IMR-90 (cell line): ENCODE measurements around the gene GPR137. TPM values are rescaled to one million over a fixed set of nuclear protein-coding genes. Genes with fewer than 3 reads are reported as not detected.

Source experiments
- ATAC-seq: fragments of 200-7000 bp; cut with Tn5 transposase; 2 replicates; pipeline ENCODE4 v1.9.1; 2020; ENCODE audit warnings: low read depth, mild to moderate bottlenecking, moderate library complexity
- BruUV-seq: library from RNA; stranded (reverse); fragments of 400-500 nt; replicated peaks from 2 replicates; lab custom pipeline; 2021; lab: Mats Ljungman, UMichigan
- CTCF ChIA-PET: fragments of 300-600 bp; formaldehyde crosslinking; extraction: SDS; loops from one replicate; lab custom pipeline; 2021; ENCODE audit warnings: antibody characterized with exemption; lab: Yijun Ruan, JAX
- POLR2A ChIA-PET: fragments of 300-600 bp; sonication (Branson Sonifier 250); formaldehyde crosslinking; loops from one replicate; lab custom pipeline; 2022; ENCODE audit warnings: antibody characterized with exemption; ENCODE audit not compliant: unreplicated experiment; lab: Charles Lee
- DNase-seq: peaks from one replicate; pipeline ENCODE4 v3.0.0; 2013
- H2AFZ ChIP-seq: replicated peaks from 2 replicates; pipeline ENCODE3; 2013; ENCODE audit warnings: low read length, mild to moderate bottlenecking; ENCODE audit not compliant: poor library complexity
- H2AK5ac ChIP-seq: 2 replicates; pipeline ENCODE4 v1.6.1; 2013; ENCODE audit warnings: low read depth, low read length, inconsistent platforms
- H2AK9ac ChIP-seq: replicated peaks from 2 replicates; pipeline ENCODE3; 2013; ENCODE audit warnings: mild to moderate bottlenecking, low read depth, low read length, moderate library complexity; ENCODE audit not compliant: poor library complexity
- H2BK120ac ChIP-seq: 2 replicates; pipeline ENCODE4 v1.6.1; 2013; ENCODE audit warnings: low read depth, low read length, inconsistent platforms
- H2BK15ac ChIP-seq: 3 replicates; pipeline ENCODE4 v1.6.1; 2013; ENCODE audit warnings: low read depth, low read length, inconsistent platforms
- H2BK20ac ChIP-seq: 2 replicates; pipeline ENCODE4 v1.6.1; 2013; ENCODE audit warnings: low read depth, mild to moderate bottlenecking, inconsistent platforms, low read length, moderate library complexity
- H2BK5ac ChIP-seq: 2 replicates; pipeline ENCODE4 v1.6.1; 2013; ENCODE audit warnings: mild to moderate bottlenecking, low read depth, low read length, inconsistent platforms; ENCODE audit not compliant: poor library complexity, severe bottlenecking
- H3K14ac ChIP-seq: replicated peaks from 2 replicates; pipeline ENCODE4 v1.6.1; 2013; ENCODE audit warnings: low read depth, low read length, inconsistent platforms
- H3K18ac ChIP-seq: 2 replicates; pipeline ENCODE4 v1.6.1; 2013; ENCODE audit warnings: low read depth, low read length, control low read depth
- H3K23ac ChIP-seq: 2 replicates; pipeline ENCODE4 v1.6.1; 2013; ENCODE audit warnings: low read depth, low read length, inconsistent platforms
- H3K27ac ChIP-seq: 2 replicates; pipeline ENCODE4 v1.5.1; 2013; ENCODE audit warnings: mild to moderate bottlenecking, control low read depth, low read length; ENCODE audit not compliant: insufficient read depth
- H3K27me3 ChIP-seq: 2 replicates; pipeline ENCODE4 v1.6.1; 2013; ENCODE audit warnings: low read length; ENCODE audit not compliant: control insufficient read depth, insufficient read depth
- H3K36me3 ChIP-seq: 2 replicates; pipeline ENCODE4 v1.6.1; 2013; ENCODE audit warnings: low read length, mixed read lengths; ENCODE audit not compliant: control insufficient read depth, insufficient read depth
- H3K4ac ChIP-seq: 2 replicates; pipeline ENCODE4 v1.6.1; 2013; ENCODE audit warnings: low read depth, low read length, inconsistent platforms
- H3K4me1 ChIP-seq: 2 replicates; pipeline ENCODE4 v1.6.1; 2013; ENCODE audit warnings: low read length, mixed read lengths; ENCODE audit not compliant: control insufficient read depth, insufficient read depth
- H3K4me2 ChIP-seq: 2 replicates; pipeline ENCODE4 v1.6.1; 2013; ENCODE audit warnings: low read depth, mild to moderate bottlenecking, control low read depth, low read length, moderate library complexity
- H3K4me3 ChIP-seq: 2 replicates; pipeline ENCODE4 v1.5.1; 2013; ENCODE audit warnings: low read depth, mild to moderate bottlenecking, control low read depth, low read length, moderate library complexity; ENCODE audit not compliant: insufficient read depth
- H3K56ac ChIP-seq: 2 replicates; pipeline ENCODE4 v1.6.1; 2013; ENCODE audit warnings: low read length, inconsistent platforms; ENCODE audit not compliant: insufficient read depth; ENCODE audit errors: extremely low read depth
- H3K79me1 ChIP-seq, 2 experiments: 2 replicates each; pipeline ENCODE4 v1.6.1; 2013; ENCODE audit warnings: low read length in 2 of 2, inconsistent platforms in 1 of 2, low read depth in 1 of 2
- H3K9ac ChIP-seq: 2 replicates; pipeline ENCODE4 v1.6.1; 2013; ENCODE audit warnings: low read depth, low read length, control low read depth
- H3K9me1 ChIP-seq: 2 replicates; pipeline ENCODE4 v1.6.1; 2013; ENCODE audit warnings: low read length, inconsistent platforms; ENCODE audit not compliant: insufficient read depth
- H3K9me3 ChIP-seq: 2 replicates; pipeline ENCODE4 v1.6.1; 2013; ENCODE audit warnings: low read length; ENCODE audit not compliant: control insufficient read depth, insufficient read depth
- H4K20me1 ChIP-seq: 2 replicates; pipeline ENCODE4 v1.6.1; 2013; ENCODE audit warnings: low read length, inconsistent platforms; ENCODE audit not compliant: insufficient read depth
- H4K5ac ChIP-seq: 2 replicates; pipeline ENCODE4 v1.6.1; 2013; ENCODE audit warnings: mild to moderate bottlenecking, low read depth, low read length, control low read depth
- H4K8ac ChIP-seq, 2 experiments: 2 replicates each; pipeline ENCODE4 v1.6.1; 2013; ENCODE audit warnings: low read depth in 2 of 2, low read length in 2 of 2, control low read depth in 1 of 2, inconsistent platforms in 1 of 2
- H4K91ac ChIP-seq: 2 replicates; pipeline ENCODE4 v1.6.1; 2013; ENCODE audit warnings: low read depth, low read length, inconsistent platforms; ENCODE audit not compliant: insufficient read depth
- CEBPB ChIP-seq: IDR thresholded peaks from 2 replicates; pipeline ENCODE4 v1.6.1; 2012; ENCODE audit warnings: low read depth, low read length, improper control_type of control experiment
- CHD1 ChIP-seq: IDR thresholded peaks from 2 replicates; pipeline ENCODE4 v1.6.1; 2012; ENCODE audit warnings: low read depth, low read length, improper control_type of control experiment
- MAFK ChIP-seq: IDR thresholded peaks from 2 replicates; pipeline ENCODE4 v1.6.1; 2012; ENCODE audit warnings: low read depth, low read length, improper control_type of control experiment
- MAZ ChIP-seq: IDR thresholded peaks from 2 replicates; pipeline ENCODE4 v1.6.1; 2012; ENCODE audit warnings: low read depth, mild to moderate bottlenecking, low read length, improper control_type of control experiment, moderate library complexity, borderline replicate concordance
- MXI1 ChIP-seq: IDR thresholded peaks from 2 replicates; pipeline ENCODE4 v1.6.1; 2012; ENCODE audit warnings: low read depth, mild to moderate bottlenecking, low read length, moderate library complexity, borderline replicate concordance
- NFE2L2 ChIP-seq: fragments of 150-350 bp; IDR thresholded peaks from 2 replicates; pipeline ENCODE4 v1.6.1; 2016; ENCODE audit warnings: low read depth, mild to moderate bottlenecking, low read length
- POLR2A ChIP-seq: IDR thresholded peaks from 2 replicates; pipeline ENCODE4 v1.6.1; 2012; ENCODE audit warnings: mild to moderate bottlenecking, low read depth, low read length
- RAD21 ChIP-seq: IDR thresholded peaks from 2 replicates; pipeline ENCODE4 v1.6.1; 2012; ENCODE audit warnings: low read length, improper control_type of control experiment
- WGBS, 2 experiments: methylation state at CpG; one replicate each; pipeline versions ENCODE4 v1.1.5 to v1.1.7; 2013; ENCODE audit warnings: missing lambda C conversion rate in 2 of 2; ENCODE audit not compliant: insufficient read length in 1 of 2; ENCODE audit errors: extremely low coverage in 2 of 2; 5-methylcytosine and 5-hydroxymethylcytosine counted together
- dilution Hi-C: fragments of 300-500 bp; cut with HindIII; formaldehyde crosslinking; loops from one replicate; pipeline ENCODE4 v1.14.3; 2018; ENCODE audit warnings: low sequenced_read_pairs; ENCODE audit not compliant: unreplicated experiment
- in situ Hi-C: fragments of 300-500 bp; cut with MboI; formaldehyde crosslinking; loops from 3 replicates; pipeline ENCODE4 v1.14.3; 2019; ENCODE audit warnings: low sequenced_read_pairs, inconsistent platforms, mixed read lengths
- intact Hi-C: fragments of 100-400 bp; cut with micrococcal nuclease; formaldehyde crosslinking; loops from 2 replicates; pipeline ENCODE4 v1.10.0; 2022
- polyA plus RNA-seq, 3 experiments: library from polyadenylated mRNA; depleted of rRNA; stranded (reverse); fragments of >200 nt; gene quantifications; 2 replicates each; pipeline ENCODE4 v1.2.3, GENCODE V29; 2012; ENCODE audit warnings: low replicate concordance in 1 of 3
- total RNA-seq: library from RNA; depleted of rRNA; stranded (reverse); fragments of >200 nt; gene quantifications from 2 replicates; pipeline ENCODE4 v1.2.3, GENCODE V29; 2012

GPR137 gene
- total and polyA plus RNA-seq, 2 of the 4 experiments (the other 2 are of a cell fraction) = 3.6 to 26.0 TPM

- Histone ChIP-seq H3K4me3 (no peak overlapping the region), H3K4me1 (peaks cover 16% of the 10 kb centered on the region), H3K56ac (no peak overlapping the region), H4K8ac (no peak overlapping the region), H3K18ac (no peak overlapping the region), H2AK5ac (no peak overlapping the region), H3K9me1 (peaks cover 13% of the 10 kb centered on the region), H3K36me3 (peaks cover 19% of the 10 kb centered on the region), H2BK20ac (no peak overlapping the region), H3K23ac (no peak overlapping the region), H2BK15ac (no peak overlapping the region), H2BK5ac (no peak overlapping the region), H2BK120ac (no peak overlapping the region), H3K27me3 (no peaks in the 10 kb centered on the region), H4K20me1 (0 out of 2 replicates have a peak, but pooled peaks cover 1% of the 10 kb centered on the region), H3K4ac (no peak overlapping the region), H2AK9ac (peak overlapping the region; percentile 51), H3K9ac (no peak overlapping the region), H3K14ac (no peak overlapping the region), H3K27ac (no peak overlapping the region), H3K4me2 (no peak overlapping the region), H4K5ac (no peak overlapping the region), H2AFZ (no peak overlapping the region), H3K79me1 (peaks cover 26 to 47% of the 10 kb centered on the region in 2 experiments; a peak in 3 of 4 replicates), H3K9me3 (no peaks in the 10 kb centered on the region), H4K91ac (no peak overlapping the region)
- no CpG with 5 or more reads among the region's 12 CpGs for WGBS, 2 experiments
- TF ChIP-seq NFE2L2 = no peak
- TF ChIP-seq MAZ = no peak
- TF ChIP-seq MAFK = no peak
- TF ChIP-seq RAD21 = no peak
- TF ChIP-seq POLR2A = no peak
- no peak for TF ChIP-seq MXI1
- no peak for TF ChIP-seq CEBPB
- TF ChIP-seq CHD1 = no peak
- DNase-seq = no peak
- no TSS peak for BruUV-seq
- ATAC-seq = no peak
- intact Hi-C loops (no loop called here), in situ Hi-C loops (no loop called here), dilution Hi-C loops (no loop called here)
- ChIA-PET CTCF (no interaction called here), POLR2A (no interaction called here)
Observed at GRCh38 chr11:64237484-64237951, 48.1 kb upstream of the GPR137 start.
